PC-3 (cell line): ENCODE results near the gene ASIP. TPM values are rescaled to one million over a fixed set of nuclear protein-coding genes. Genes with fewer than 3 reads are reported as not detected.
A peak's percentile ranks its signal among the peaks of the same experiment; 100 is the strongest.
"Not testable (repeated sequence)": the region's sequence is repeated elsewhere in the genome, so short reads cannot be mapped to it uniquely, and the experiment has no call there.

Experiments used
- ATAC-seq: fragments of 200-7000 bp; cut with Tn5 transposase; 2 replicates; pipeline ENCODE4 v1.9.1; 2020; ENCODE audit warnings: mild to moderate bottlenecking, moderate library complexity
- BruUV-seq: library from RNA; stranded (reverse); fragments of 400-500 nt; replicated peaks from 2 replicates; lab custom pipeline; 2021; lab: Mats Ljungman, UMichigan
- CTCF ChIA-PET: fragments of 300-600 bp; sonication (Branson Sonifier 250); formaldehyde crosslinking; loops from one replicate; lab custom pipeline; 2022; ENCODE audit warnings: antibody characterized with exemption; lab: Charles Lee
- POLR2A ChIA-PET: fragments of 300-600 bp; sonication (Branson Sonifier 250); formaldehyde crosslinking; loops from one replicate; lab custom pipeline; 2022; ENCODE audit warnings: antibody characterized with exemption; ENCODE audit not compliant: unreplicated experiment; lab: Charles Lee
- DNase-seq: peaks from one replicate; pipeline ENCODE4 v3.0.0-alpha.2; 2015
- H2AFZ ChIP-seq: fragments of 300-600 bp; sonication (generic); 2 replicates; pipeline ENCODE4 v1.6.0; 2016; ENCODE audit warnings: antibody characterized with exemption, low read length
- H3F3A ChIP-seq: fragments of 300-600 bp; sonication (generic); one replicate; pipeline ENCODE4 v1.6.0; 2017; ENCODE audit warnings: antibody characterized with exemption, low read length, control low read depth, mild to moderate bottlenecking; ENCODE audit not compliant: unreplicated experiment
- H3K27ac ChIP-seq: fragments of 300-600 bp; sonication (generic); 2 replicates; pipeline ENCODE4 v1.5.1; 2016; ENCODE audit warnings: mild to moderate bottlenecking, low read length
- H3K27me3 ChIP-seq: fragments of 300-600 bp; sonication (generic); 2 replicates; pipeline ENCODE4 v1.6.1; 2016; ENCODE audit warnings: low read length, mixed read lengths
- H3K36me3 ChIP-seq: fragments of 300-600 bp; sonication (generic); 2 replicates; pipeline ENCODE4 v1.6.1; 2016; ENCODE audit warnings: low read depth, mixed run types, low read length, mixed read lengths
- H3K4me1 ChIP-seq: fragments of 300-600 bp; sonication (generic); 2 replicates; pipeline ENCODE4 v1.5.1; 2016; ENCODE audit warnings: low read length; ENCODE audit not compliant: insufficient read depth
- H3K4me2 ChIP-seq: fragments of 300-600 bp; sonication (generic); 2 replicates; pipeline ENCODE4 v1.6.0; 2016; ENCODE audit warnings: low read length
- H3K4me3 ChIP-seq: fragments of 300-600 bp; sonication (generic); 2 replicates; pipeline ENCODE4 v1.5.1; 2016; ENCODE audit warnings: mild to moderate bottlenecking, low read length, mixed read lengths
- H3K79me2 ChIP-seq: fragments of 300-600 bp; sonication (generic); 2 replicates; pipeline ENCODE4 v1.6.1; 2017; ENCODE audit warnings: low read length, mixed read lengths
- H3K9ac ChIP-seq: fragments of 300-600 bp; sonication (generic); 2 replicates; pipeline ENCODE4 v1.6.0; 2016; ENCODE audit warnings: mild to moderate bottlenecking, low read length
- H3K9me2 ChIP-seq: fragments of 300-600 bp; sonication (generic); replicated peaks from 2 replicates; pipeline ENCODE4 v1.6.1; 2016; ENCODE audit warnings: mixed run types, low read length, mixed read lengths
- H3K9me3 ChIP-seq: fragments of 300-600 bp; sonication (generic); 2 replicates; pipeline ENCODE4 v1.6.1; 2016; ENCODE audit warnings: low read length, mixed read lengths
- H4K20me1 ChIP-seq: fragments of 300-600 bp; sonication (generic); 2 replicates; pipeline ENCODE4 v1.6.1; 2016; ENCODE audit warnings: low read length, mixed read lengths
- EZH2 ChIP-seq: fragments of 300-600 bp; sonication (generic); IDR thresholded peaks from one replicate; pipeline ENCODE4 v1.6.1; 2017; ENCODE audit warnings: antibody characterized with exemption, mild to moderate bottlenecking, low read length; ENCODE audit not compliant: unreplicated experiment
- EZH2phosphoT487 ChIP-seq: fragments of 300-600 bp; sonication (generic); IDR thresholded peaks from 2 replicates; pipeline ENCODE4 v1.6.1; 2018; ENCODE audit warnings: mild to moderate bottlenecking, antibody characterized with exemption, low read length, borderline replicate concordance
- intact Hi-C: fragments of 100-400 bp; cut with micrococcal nuclease; formaldehyde crosslinking; loops from 2 replicates; pipeline ENCODE4 v1.9.0; 2023
- total RNA-seq: library from RNA; depleted of rRNA; stranded (reverse); fragments of >200 nt; gene quantifications from 2 replicates; pipeline ENCODE4 v1.2.3, GENCODE V29; 2014
- TF ChIP-seq, protein P1 (sequence below): fragments of 300-600 bp; sonication (generic); conservative IDR thresholded peaks from 2 replicates; pipeline ENCODE4 v1.5.1; 2017; ENCODE audit warnings: antibody characterized with exemption, low read depth, mild to moderate bottlenecking, low read length

ASIP gene
- total RNA-seq, 1 experiment from 2014 or later: not detected

DNA sequence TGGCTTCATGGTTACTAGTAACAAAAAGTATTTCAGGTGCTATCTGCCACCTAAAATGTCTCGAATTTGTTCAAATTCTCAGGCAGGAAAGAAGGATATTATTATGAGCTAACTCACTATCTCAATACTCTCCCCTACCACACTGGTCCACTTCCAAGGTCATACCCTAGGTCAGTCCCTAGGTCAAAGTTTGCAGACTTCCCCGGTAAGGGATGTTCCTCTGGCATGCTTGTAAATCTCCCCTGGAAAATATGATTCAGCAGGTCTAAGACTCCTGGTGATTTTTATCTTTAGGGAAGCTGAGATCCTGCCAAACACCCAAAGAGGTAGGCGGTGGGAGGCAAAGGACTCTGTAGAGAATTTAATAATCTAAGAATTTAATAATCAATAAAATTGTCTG, 55.2 kb downstream of the ASIP start:
- Histone ChIP-seq H3K79me2 (peaks cover 70% of the 10 kb centered on the region), H3K4me3 (no peak overlapping the region), H3K9me3 (no peaks in the 10 kb centered on the region), H3K9ac (no peak overlapping the region), H3K36me3 (peaks cover 39% of the 10 kb centered on the region), H3K9me2 (no peaks in the 10 kb centered on the region), H3K4me1 (peaks cover 13% of the 10 kb centered on the region), H2AFZ (no peak overlapping the region), H3K27me3 (no peaks in the 10 kb centered on the region), H4K20me1 (peaks cover 35% of the 10 kb centered on the region), H3K27ac (no peak overlapping the region), H3F3A (no peaks in the 10 kb centered on the region), H3K4me2 (no peak overlapping the region)
- ChIA-PET POLR2A (no interaction called here), CTCF (no interaction called here)
- no TSS peak for BruUV-seq
- intact Hi-C loops: no loop called here
- DNase-seq: no peak
- TF ChIP-seq EZH2phosphoT487: no peak
- TF ChIP-seq, protein P1, sequence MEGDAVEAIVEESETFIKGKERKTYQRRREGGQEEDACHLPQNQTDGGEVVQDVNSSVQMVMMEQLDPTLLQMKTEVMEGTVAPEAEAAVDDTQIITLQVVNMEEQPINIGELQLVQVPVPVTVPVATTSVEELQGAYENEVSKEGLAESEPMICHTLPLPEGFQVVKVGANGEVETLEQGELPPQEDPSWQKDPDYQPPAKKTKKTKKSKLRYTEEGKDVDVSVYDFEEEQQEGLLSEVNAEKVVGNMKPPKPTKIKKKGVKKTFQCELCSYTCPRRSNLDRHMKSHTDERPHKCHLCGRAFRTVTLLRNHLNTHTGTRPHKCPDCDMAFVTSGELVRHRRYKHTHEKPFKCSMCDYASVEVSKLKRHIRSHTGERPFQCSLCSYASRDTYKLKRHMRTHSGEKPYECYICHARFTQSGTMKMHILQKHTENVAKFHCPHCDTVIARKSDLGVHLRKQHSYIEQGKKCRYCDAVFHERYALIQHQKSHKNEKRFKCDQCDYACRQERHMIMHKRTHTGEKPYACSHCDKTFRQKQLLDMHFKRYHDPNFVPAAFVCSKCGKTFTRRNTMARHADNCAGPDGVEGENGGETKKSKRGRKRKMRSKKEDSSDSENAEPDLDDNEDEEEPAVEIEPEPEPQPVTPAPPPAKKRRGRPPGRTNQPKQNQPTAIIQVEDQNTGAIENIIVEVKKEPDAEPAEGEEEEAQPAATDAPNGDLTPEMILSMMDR: no peak
- no peak for TF ChIP-seq EZH2
- no peak for ATAC-seq

DNA sequence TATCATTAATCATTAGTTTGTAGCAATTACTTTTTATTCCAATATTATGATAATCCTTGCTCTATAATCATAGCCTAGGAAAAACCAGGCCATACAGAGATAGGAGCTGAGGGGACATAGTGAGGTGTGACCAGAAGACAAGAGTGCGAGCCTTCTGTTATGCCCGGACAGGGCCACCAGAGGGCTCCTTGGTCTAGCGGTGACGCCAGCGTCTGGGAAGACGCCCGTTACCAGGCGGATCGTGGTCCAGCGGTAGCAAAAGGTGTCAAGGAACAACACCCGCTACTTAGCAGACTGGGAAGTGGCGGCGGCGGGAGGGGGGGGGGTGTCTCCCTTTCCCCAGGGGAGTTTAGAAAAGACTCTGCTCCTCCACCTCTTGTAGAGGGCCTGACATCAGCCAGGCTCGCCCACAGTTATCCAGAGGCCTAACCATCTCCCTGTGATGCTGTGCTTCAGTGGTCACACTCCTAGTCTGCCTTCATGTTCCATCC, 57.1 kb downstream of the ASIP start:
- Histone ChIP-seq H3K4me1 (peaks cover 20% of the 10 kb centered on the region), H3K79me2 (peaks cover 87% of the 10 kb centered on the region), H4K20me1 (peaks cover 29% of the 10 kb centered on the region), H3K36me3 (peaks cover 23% of the 10 kb centered on the region)
- BruUV-seq, ATAC-seq, H3K4me3 ChIP-seq, H3K27ac ChIP-seq, POLR2A ChIA-PET, CTCF ChIA-PET, H3K4me2 ChIP-seq, H3F3A ChIP-seq, H3K27me3 ChIP-seq, H3K9ac ChIP-seq, DNase-seq, H3K9me2 ChIP-seq, H2AFZ ChIP-seq, H3K9me3 ChIP-seq, intact Hi-C loops: not testable (repeated sequence)

DNA sequence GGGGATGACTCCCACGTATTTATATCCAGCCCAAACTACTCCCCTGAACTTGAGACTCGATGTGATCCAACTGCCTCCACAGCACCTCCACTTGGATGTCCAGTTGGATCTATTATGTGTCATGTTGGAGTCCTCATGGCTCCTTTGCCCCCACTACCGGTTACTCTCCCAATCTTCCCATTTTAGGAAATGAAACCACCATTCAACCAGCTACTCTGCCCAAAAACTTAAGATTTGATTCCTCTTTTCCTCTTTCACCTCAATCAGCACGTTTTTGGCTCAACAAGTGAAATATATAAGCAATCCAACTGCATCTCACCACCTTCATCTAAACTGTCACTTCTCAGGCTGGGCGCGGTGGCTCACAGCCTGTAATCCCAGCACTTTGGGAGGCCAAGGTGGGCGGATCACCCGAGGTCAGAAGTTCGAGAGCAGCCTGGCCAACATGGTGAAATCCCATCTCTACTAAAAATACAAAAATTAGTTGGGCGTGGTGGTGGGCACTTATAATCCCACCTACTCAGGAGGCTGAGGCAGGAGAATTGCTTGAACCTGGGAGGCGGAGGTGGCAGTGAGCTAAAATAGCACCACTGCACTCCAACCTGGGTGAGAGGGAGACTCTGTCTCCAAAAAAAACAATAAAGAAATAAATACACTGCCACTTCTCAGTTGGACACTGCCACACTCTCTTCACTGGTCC, 58.5 kb downstream of the ASIP start:
- no peak for ATAC-seq
- H4K20me1 ChIP-seq: peaks cover 29% of the 10 kb centered on the region
- no peak overlapping the region for H3K9ac ChIP-seq
- H3K4me2 ChIP-seq: peak overlapping the region; percentile 95; the same call in 1 of the 2 replicates
- peaks cover 3% of the 10 kb centered on the region for H3F3A ChIP-seq
- intact Hi-C loops: no loop called here
- no peaks in the 10 kb centered on the region for H3K27me3 ChIP-seq
- no peak overlapping the region for H3K27ac ChIP-seq
- peaks cover 14% of the 10 kb centered on the region for H3K36me3 ChIP-seq
- H3K4me1 ChIP-seq: peaks cover 26% of the 10 kb centered on the region
- no peak for DNase-seq
- ChIA-PET POLR2A (no interaction called here), CTCF (no interaction called here)
- no peaks in the 10 kb centered on the region for H3K9me2 ChIP-seq
- no peak overlapping the region for H2AFZ ChIP-seq
- TF ChIP-seq EZH2phosphoT487: no peak
- no peak for TF ChIP-seq EZH2
- TF ChIP-seq, protein P1: no peak
- H3K9me3 ChIP-seq: no peaks in the 10 kb centered on the region
- peaks cover 79% of the 10 kb centered on the region for H3K79me2 ChIP-seq
- no TSS peak for BruUV-seq
- H3K4me3 ChIP-seq: no peak overlapping the region
